ENCODE measurements around the gene EXOC4. TPM values are rescaled to one million over a fixed set of nuclear protein-coding genes. Genes with fewer than 3 reads are reported as not detected.

EXOC4 gene
- total RNA-seq, 1 experiment from 2014 or later: 75.8 TPM

- Mint-ChIP-seq H3K4me3 (no peak overlapping the region), H3K4me1 (peaks cover 0 to 3% of the 10 kb centered on the region in 2 experiments; a peak in 1 of 4 replicates)
Measured at GRCh38 chr7:133789974-133790373, 537.1 kb downstream of the EXOC4 start.

More at GRCh38 chr7:133789974-133790373, 537.1 kb downstream of the EXOC4 start:
- H3T11ph ChIP-seq (ENCODE audit: low read length): no peak overlapping the region
- no peak overlapping the region for H2BK120ac ChIP-seq (ENCODE audit: low read depth, low read length, poor library complexity, severe bottlenecking)
- TF ChIP-seq CTCF (conservative IDR thresholded peaks at IDR 0.05): 0 out of 3 replicates have a peak, but pooled peaks have one; percentile 20
- H2BK20ac ChIP-seq (ENCODE audit: low read depth, low read length, poor library complexity, severe bottlenecking): no peak overlapping the region
- no peaks in the 10 kb centered on the region for H3K23me2 ChIP-seq (ENCODE audit: insufficient read length, low read depth, low read length, poor library complexity, severe bottlenecking)
- no peak overlapping the region for H4K8ac ChIP-seq (replicated peaks; ENCODE audit: insufficient read length, low read depth, low read length)
- H2AFZ ChIP-seq (ENCODE audit: low read length): no peak overlapping the region
- H3K79me2 ChIP-seq (ENCODE audit: insufficient read depth, low read length): no peaks in the 10 kb centered on the region
- no peak overlapping the region for H3K27ac Mint-ChIP-seq
- no peak overlapping the region for H3K4ac ChIP-seq (ENCODE audit: low read depth, low read length)
- no peaks in the 10 kb centered on the region for H3K27me3 Mint-ChIP-seq (ENCODE audit: low read depth)
- H4K91ac ChIP-seq (ENCODE audit: insufficient read length, low read depth, low read length): no peak overlapping the region
- no peak overlapping the region for H3K27ac ChIP-seq (ENCODE audit: insufficient read length, low read depth, low read length)
- H4K5ac ChIP-seq (ENCODE audit: insufficient read length, low read depth, low read length): no peak overlapping the region
- no peak overlapping the region for H2BK15ac ChIP-seq (ENCODE audit: low read depth, low read length)
- H3K9ac ChIP-seq (ENCODE audit: extremely low read depth, insufficient read length, low read length): no peak overlapping the region
- no peak overlapping the region for H3K56ac ChIP-seq (ENCODE audit: insufficient read length, low read depth, low read length)
- no peak overlapping the region for H3K23ac ChIP-seq (ENCODE audit: insufficient read length, low read depth, low read length)
- no peak overlapping the region for H3K14ac ChIP-seq (ENCODE audit: insufficient read depth, low read length)
- no peaks in the 10 kb centered on the region for H3K27me3 ChIP-seq (ENCODE audit: insufficient read depth, low read length)
- H3K4me1 ChIP-seq (ENCODE audit: insufficient read depth, low read length): no peaks in the 10 kb centered on the region
- WGBS (ENCODE audit: extremely low coverage, insufficient read length, low lambda C conversion rate): no CpG with 5 or more reads among the region's 3 CpGs
- H3K9me3 Mint-ChIP-seq: no peaks in the 10 kb centered on the region
- no peak overlapping the region for H3K4me2 ChIP-seq (ENCODE audit: insufficient read depth, insufficient read length, low read length)
- no peaks in the 10 kb centered on the region for H3K79me1 ChIP-seq (ENCODE audit: insufficient read depth, low read depth, low read length, poor library complexity, severe bottlenecking)
- no peak overlapping the region for H2BK5ac ChIP-seq (ENCODE audit: insufficient read length, low read length)
- H4K20me1 ChIP-seq (ENCODE audit: control insufficient read depth, insufficient read depth, insufficient read length): no peaks in the 10 kb centered on the region
- no peak overlapping the region for H2BK12ac ChIP-seq (ENCODE audit: insufficient read length, low read depth, low read length)
- no peaks in the 10 kb centered on the region for H3K36me3 Mint-ChIP-seq (ENCODE audit: insufficient read depth in 1 of 3, low read depth in 3 of 3)
- H3K18ac ChIP-seq (ENCODE audit: insufficient read length, low read depth, low read length): no peak overlapping the region
- DNase-seq: no peak
- no peak overlapping the region for H2AK5ac ChIP-seq (ENCODE audit: insufficient read length, low read length)
- H3K9me3 ChIP-seq (ENCODE audit: control insufficient read depth, low read depth, low read length): no peaks in the 10 kb centered on the region
